Endothelial cell of umbilical vein (primary cell): Measurements from ENCODE around the gene CXorf65. TPM values are rescaled to one million over a fixed set of nuclear protein-coding genes. Genes with fewer than 3 reads are reported as not detected.

Source experiments
- BruUV-seq: library from RNA; stranded (reverse); fragments of 400-500 nt; replicated peaks from 2 replicates; lab custom pipeline; 2021; lab: Mats Ljungman, UMichigan
- CTCF ChIA-PET: fragments of 300-600, 350-600 bp; sonication (Branson Sonifier 250); formaldehyde crosslinking; loops from one replicate; lab custom pipeline; 2021; ENCODE audit warnings: antibody characterized with exemption, inconsistent platforms; lab: Charles Lee
- POLR2A ChIA-PET: fragments of 300-600, 350-600 bp; sonication (Branson Sonifier 250); formaldehyde crosslinking; loops from one replicate; lab custom pipeline; 2021; ENCODE audit warnings: antibody characterized with exemption, inconsistent platforms; lab: Charles Lee
- DNase-seq: peaks from one replicate; pipeline ENCODE4 v3.0.0-alpha.2; 2011; ENCODE audit warnings: low read depth, low spot score
- FAIRE-seq: peaks from 2 replicates; lab custom pipeline; 2011; peaks lifted over from hg19 to GRCh38; lab: Jason Lieb, UNC
- H2AFZ ChIP-seq: 2 replicates; pipeline ENCODE4 v1.6.0; 2012; ENCODE audit warnings: low read depth, low read length, control low read depth, inconsistent platforms
- H3K27ac ChIP-seq: 2 replicates; pipeline ENCODE4 v1.5.1; 2011; ENCODE audit warnings: low read depth, mild to moderate bottlenecking, control low read depth, low read length, moderate library complexity; ENCODE audit not compliant: insufficient read depth
- H3K27me3 ChIP-seq, 2 experiments: 2 replicates each; pipeline versions ENCODE4 v1.6.0 to v1.6.1; 2011; ENCODE audit warnings: low read length in 2 of 2, mixed read lengths in 1 of 2; ENCODE audit not compliant: control insufficient read depth in 2 of 2, insufficient read depth in 2 of 2
- H3K36me3 ChIP-seq, 2 experiments: 2 replicates in 1 of 2; 3 replicates in 1 of 2; pipeline ENCODE4 v1.5.1; 2011; ENCODE audit warnings: low read length in 2 of 2, mild to moderate bottlenecking in 1 of 2, moderate library complexity in 1 of 2; ENCODE audit not compliant: control insufficient read depth in 2 of 2, insufficient read depth in 2 of 2; ENCODE audit errors: extremely low read depth in 1 of 2
- H3K4me1 ChIP-seq: 3 replicates; pipeline ENCODE4 v1.5.1; 2011; ENCODE audit warnings: mild to moderate bottlenecking, low read length; ENCODE audit not compliant: control insufficient read depth, insufficient read depth; ENCODE audit errors: extremely low read depth
- H3K4me2 ChIP-seq: 2 replicates; pipeline ENCODE4 v1.6.1; 2011; ENCODE audit warnings: low read length, control low read depth, mixed read lengths; ENCODE audit not compliant: insufficient read depth
- H3K4me3 ChIP-seq, 3 experiments: fragments of 200-600 bp in 1 of 3; sonication (generic), shearing (Covaris generic) in 1 of 3; replicated peaks in 1 of 3; 2 replicates each; pipeline ENCODE4 v1.5.1; 2011 to 2016; ENCODE audit warnings: control low read depth in 3 of 3, low read length in 3 of 3, mild to moderate bottlenecking in 2 of 3, inconsistent platforms in 1 of 3, low read depth in 1 of 3, moderate library complexity in 1 of 3; ENCODE audit not compliant: insufficient read depth in 1 of 3
- H3K79me2 ChIP-seq: 2 replicates; pipeline ENCODE4 v1.6.0; 2012; ENCODE audit warnings: low read length, inconsistent platforms; ENCODE audit not compliant: control insufficient read depth, insufficient read depth
- H3K9ac ChIP-seq: replicated peaks from 2 replicates; pipeline ENCODE3; 2011; ENCODE audit warnings: low read length, control low read depth; ENCODE audit not compliant: insufficient read depth; ENCODE audit errors: extremely low read depth
- H3K9me1 ChIP-seq: replicated peaks from 3 replicates; pipeline ENCODE4 v1.6.0; 2011; ENCODE audit warnings: mild to moderate bottlenecking, low read length; ENCODE audit not compliant: control insufficient read depth, insufficient read depth; ENCODE audit errors: extremely low read depth
- H3K9me3 ChIP-seq: replicated peaks from 2 replicates; pipeline ENCODE4 v1.5.1; 2012; ENCODE audit warnings: low read length, inconsistent platforms; ENCODE audit not compliant: control insufficient read depth, insufficient read depth
- H4K20me1 ChIP-seq: replicated peaks from 2 replicates; pipeline ENCODE3; 2011; ENCODE audit warnings: mild to moderate bottlenecking, low read length; ENCODE audit not compliant: control insufficient read depth, insufficient read depth; ENCODE audit errors: extremely low read depth
- EZH2 ChIP-seq: IDR thresholded peaks from 2 replicates; pipeline ENCODE4 v1.6.1; 2012; ENCODE audit warnings: borderline replicate concordance, low read depth, mild to moderate bottlenecking, moderate library complexity, low read length, inconsistent platforms; ENCODE audit not compliant: severe bottlenecking
- FOS ChIP-seq: IDR thresholded peaks from 2 replicates; pipeline ENCODE4 v1.6.1; 2011; ENCODE audit warnings: mild to moderate bottlenecking, low read length, moderate library complexity, borderline replicate concordance; ENCODE audit not compliant: insufficient read depth
- POLR2A ChIP-seq: IDR thresholded peaks from 2 replicates; pipeline ENCODE4 v1.6.1; 2012; ENCODE audit warnings: low read depth, mild to moderate bottlenecking, control low read depth, low read length
- POLR2AphosphoS5 ChIP-seq: IDR thresholded peaks from 2 replicates; pipeline ENCODE4 v1.6.1; 2012; ENCODE audit warnings: low read depth, mild to moderate bottlenecking, control low read depth, low read length, moderate library complexity; ENCODE audit not compliant: insufficient read depth
- dilution Hi-C: fragments of 300-500 bp; cut with MboI; formaldehyde crosslinking; loops from one replicate; pipeline ENCODE4 v1.15.0; 2019; ENCODE audit warnings: low sequenced_read_pairs; ENCODE audit not compliant: extremely low pct_ligation_motif_present
- intact Hi-C: fragments of 100-400 bp; cut with micrococcal nuclease; formaldehyde crosslinking; loops from one replicate; pipeline ENCODE4 v1.10.0; 2022
- polyA plus RNA-seq, 4 experiments: library from polyadenylated mRNA; depleted of rRNA in 3 of 4; stranded (reverse) in 3 of 4; unstranded in 1 of 4; fragments of >200 nt; gene quantifications; 2 replicates each; pipeline versions ENCODE4 v1.2.1 to v1.2.3, GENCODE V29; 2011 to 2012; ENCODE audit warnings: missing spikeins in 1 of 4
- total RNA-seq: library from RNA; stranded (reverse); gene quantifications from 2 replicates; pipeline ENCODE4 v1.2.3, GENCODE V29; 2021
- TF ChIP-seq, protein P1 (sequence below), 2 donors: IDR thresholded peaks; 1 replicate in 1 of 2; 2 replicates in 1 of 2; pipeline ENCODE4 v1.5.1; 2011; ENCODE audit warnings: low read length in 2 of 2, mild to moderate bottlenecking in 2 of 2, moderate library complexity in 2 of 2, control low read depth in 1 of 2, inconsistent platforms in 1 of 2, low read depth in 1 of 2; ENCODE audit not compliant: insufficient read depth in 1 of 2; ENCODE audit errors: extremely low read depth in 1 of 2
- TF ChIP-seq, protein P2 (sequence below): IDR thresholded peaks from 2 replicates; pipeline ENCODE4 v1.6.1; 2011; ENCODE audit not compliant: insufficient read depth, insufficient read length

Gene CXorf65
- total and polyA plus RNA-seq, 2 donors (not counting 3 experiments of a cell fraction or from before 2014, with no cell fraction given), result not detected

DNA sequence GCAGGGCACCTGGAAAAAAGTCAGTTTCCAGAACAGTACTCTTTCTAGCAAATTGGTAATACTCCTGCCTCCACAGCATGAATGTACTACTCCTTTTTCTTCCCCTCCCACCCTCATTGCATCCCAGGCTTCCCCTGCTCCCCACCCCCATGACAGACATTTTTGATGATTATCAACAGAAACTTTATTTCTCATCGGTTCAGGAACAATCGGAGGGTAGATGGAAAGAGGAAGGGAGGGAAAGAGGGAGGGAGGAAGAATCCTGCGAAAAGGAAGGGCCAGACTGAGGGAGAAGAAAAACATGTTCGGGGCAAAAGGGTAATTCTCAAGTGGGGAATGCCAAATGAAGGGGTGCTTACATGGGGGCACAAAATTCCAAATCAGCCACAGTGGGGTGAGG, 705 bp upstream of the CXorf65 start:
- Histone ChIP-seq H3K36me3 (no peaks in the 10 kb centered on the region), H2AFZ (no peak overlapping the region), H3K4me3 (no peak overlapping the region), H3K9me3 (no peaks in the 10 kb centered on the region), H3K27me3 (peaks cover 2 to 3% of the 10 kb centered on the region in 2 experiments), H3K27ac (no peak overlapping the region), H3K4me1 (no peaks in the 10 kb centered on the region), H3K9me1 (no peaks in the 10 kb centered on the region), H4K20me1 (no peaks in the 10 kb centered on the region), H3K9ac (no peak overlapping the region), H3K4me2 (no peak overlapping the region), H3K79me2 (no peaks in the 10 kb centered on the region)
- POLR2A ChIA-PET, result no interaction called here
- CTCF ChIA-PET, result no interaction called here
- no TSS peak for BruUV-seq
- dilution Hi-C loops, result no loop called here
- FAIRE-seq, result no peak
- DNase-seq, result no peak
- intact Hi-C loops, result no loop called here
- TF ChIP-seq, protein P1, sequence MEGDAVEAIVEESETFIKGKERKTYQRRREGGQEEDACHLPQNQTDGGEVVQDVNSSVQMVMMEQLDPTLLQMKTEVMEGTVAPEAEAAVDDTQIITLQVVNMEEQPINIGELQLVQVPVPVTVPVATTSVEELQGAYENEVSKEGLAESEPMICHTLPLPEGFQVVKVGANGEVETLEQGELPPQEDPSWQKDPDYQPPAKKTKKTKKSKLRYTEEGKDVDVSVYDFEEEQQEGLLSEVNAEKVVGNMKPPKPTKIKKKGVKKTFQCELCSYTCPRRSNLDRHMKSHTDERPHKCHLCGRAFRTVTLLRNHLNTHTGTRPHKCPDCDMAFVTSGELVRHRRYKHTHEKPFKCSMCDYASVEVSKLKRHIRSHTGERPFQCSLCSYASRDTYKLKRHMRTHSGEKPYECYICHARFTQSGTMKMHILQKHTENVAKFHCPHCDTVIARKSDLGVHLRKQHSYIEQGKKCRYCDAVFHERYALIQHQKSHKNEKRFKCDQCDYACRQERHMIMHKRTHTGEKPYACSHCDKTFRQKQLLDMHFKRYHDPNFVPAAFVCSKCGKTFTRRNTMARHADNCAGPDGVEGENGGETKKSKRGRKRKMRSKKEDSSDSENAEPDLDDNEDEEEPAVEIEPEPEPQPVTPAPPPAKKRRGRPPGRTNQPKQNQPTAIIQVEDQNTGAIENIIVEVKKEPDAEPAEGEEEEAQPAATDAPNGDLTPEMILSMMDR (IDR thresholded peaks at IDR 0.05; ENCODE audit: extremely low read depth in 1 of 2, insufficient read depth in 1 of 2, low read depth in 1 of 2, low read length in 2 of 2), result no peak
- TF ChIP-seq, protein P2, sequence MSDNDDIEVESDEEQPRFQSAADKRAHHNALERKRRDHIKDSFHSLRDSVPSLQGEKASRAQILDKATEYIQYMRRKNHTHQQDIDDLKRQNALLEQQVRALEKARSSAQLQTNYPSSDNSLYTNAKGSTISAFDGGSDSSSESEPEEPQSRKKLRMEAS, result no peak
- TF ChIP-seq FOS (no peak), POLR2AphosphoS5 (no peak)

DNA sequence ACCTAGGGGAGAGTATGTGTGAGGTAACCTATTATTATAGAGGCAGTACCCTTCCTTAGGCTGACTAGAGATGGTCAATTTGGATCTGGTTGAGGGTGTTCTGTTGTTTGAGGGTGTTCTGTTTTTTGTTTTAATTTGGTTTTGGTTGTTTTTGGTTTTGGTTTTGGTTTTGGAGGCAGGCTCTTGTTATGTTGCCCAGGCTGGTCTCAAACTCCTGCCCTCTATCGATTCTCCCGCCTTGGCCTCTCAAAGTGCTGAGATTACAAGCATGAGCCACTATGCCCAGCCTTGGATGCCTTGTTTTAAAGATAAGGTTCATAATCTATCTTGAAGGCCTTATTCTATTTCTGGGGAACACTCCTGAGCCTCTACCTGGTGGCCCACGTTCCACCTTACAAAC, 912 bp downstream of the CXorf65 start:
- TF ChIP-seq, protein P2, result no peak
- TF ChIP-seq, protein P1 (IDR thresholded peaks at IDR 0.05; ENCODE audit: extremely low read depth in 1 of 2, insufficient read depth in 1 of 2, low read depth in 1 of 2, low read length in 2 of 2), result no peak
- TF ChIP-seq EZH2 (no peak), POLR2A (no peak), POLR2AphosphoS5 (no peak)
- no peaks in the 10 kb centered on the region for H3K36me3 ChIP-seq

More for the DNA sequence above, 912 bp downstream of the CXorf65 start:
- FAIRE-seq (no peak), DNase-seq (no peak)
- ChIA-PET POLR2A (no interaction called here), CTCF (interaction anchor here (1.9 kb wide), 1 partner anchor 13 kb away, joined by 5 read pairs; the partner anchor contains the start of gene MED12)
- peaks cover 2 to 3% of the 10 kb centered on the region in 2 experiments for H3K27me3 ChIP-seq
- dilution Hi-C loops, result no loop called here
- no peaks in the 10 kb centered on the region for H4K20me1 ChIP-seq
- H3K9ac ChIP-seq, result no peak overlapping the region
- H3K9me1 ChIP-seq, result no peaks in the 10 kb centered on the region
- no peak overlapping the region for H2AFZ ChIP-seq
- no peaks in the 10 kb centered on the region for H3K4me1 ChIP-seq
- no peaks in the 10 kb centered on the region for H3K79me2 ChIP-seq
- no peak overlapping the region for H3K4me3 ChIP-seq
- no peaks in the 10 kb centered on the region for H3K9me3 ChIP-seq
- H3K27ac ChIP-seq, result no peak overlapping the region
- intact Hi-C loops, result no loop called here
- H3K4me2 ChIP-seq, result no peak overlapping the region
- no TSS peak for BruUV-seq
